ENCODE data around the gene ZSCAN10.

Gene ZSCAN10

GRCh38 chr16:3058139-3059030 lies 40.7 kb downstream of the ZSCAN10 start:
- H2AK5ac ChIP-seq (ENCODE audit: low read length, severe bottlenecking), result no peak overlapping the region
- H2AFZ ChIP-seq (ENCODE audit: low read depth, low read length), result peak overlapping the region; percentile 72
- peak overlapping the region in 1 of 2 experiments; percentile 93 for H3K14ac ChIP-seq (ENCODE audit: low read length in 2 of 2)
- H3K79me1 ChIP-seq (replicated peaks; ENCODE audit: low read length, poor library complexity, severe bottlenecking), result no peaks in the 10 kb centered on the region
- no peak overlapping the region for H3K27ac ChIP-seq (ENCODE audit: low read length, poor library complexity, severe bottlenecking)
- DNase-seq, result peak; percentile 43
- WGBS, result 12% methylated on average over 58 of the region's 77 CpGs
- H3K9ac ChIP-seq (ENCODE audit: low read length), result peak overlapping the region; percentile 88
- H2BK12ac ChIP-seq (ENCODE audit: low read length in 2 of 2), result no peak overlapping the region
- H3K36me3 ChIP-seq (ENCODE audit: control insufficient read depth in 1 of 2, insufficient read depth in 2 of 2, low read depth in 1 of 2, low read length in 2 of 2), result peaks cover 0 to 15% of the 10 kb centered on the region in 2 experiments
- peak overlapping the region; percentile 75 for H3K4me2 ChIP-seq (ENCODE audit: low read length, poor library complexity, severe bottlenecking)
- peak overlapping the region; percentile 65 for H2BK15ac ChIP-seq (ENCODE audit: low read depth, poor library complexity, severe bottlenecking)
- H2BK120ac ChIP-seq (ENCODE audit: low read depth, low read length), result peak overlapping the region; percentile 96
- peaks cover 17% of the 10 kb centered on the region for H3K4me1 ChIP-seq (ENCODE audit: control insufficient read depth, insufficient read depth, low read depth, low read length)
- H3K27me3 ChIP-seq (ENCODE audit: control insufficient read depth in 1 of 2, insufficient read depth in 1 of 2, low read length in 2 of 2), result no peaks in the 10 kb centered on the region
- peak overlapping the region; percentile 75 to 81 for H3K4me3 ChIP-seq (ENCODE audit: insufficient read depth in 1 of 2, low read depth in 1 of 2, low read length in 2 of 2)
- H2BK5ac ChIP-seq (ENCODE audit: low read depth, low read length, poor library complexity, severe bottlenecking), result no peak overlapping the region
- peak overlapping the region; percentile 77 for H4K91ac ChIP-seq (ENCODE audit: low read length)
- no peaks in the 10 kb centered on the region for H3K9me3 ChIP-seq (ENCODE audit: control insufficient read depth, low read length)
- H3K18ac ChIP-seq (ENCODE audit: low read depth in 1 of 2, low read length in 2 of 2), result peak overlapping the region; percentile 71 to 93
- peak overlapping the region in 1 of 2 experiments; percentile 81 for H3K23ac ChIP-seq (ENCODE audit: low read length in 2 of 2)
- peak overlapping the region; percentile 3 to 90 for H3K4ac ChIP-seq (ENCODE audit: low read depth in 1 of 2, low read length in 2 of 2)
- H4K8ac ChIP-seq (ENCODE audit: low read length), result peak overlapping the region; percentile 97

- Histone ChIP-seq H2AFZ (ENCODE audit: low read depth, low read length) (no peak overlapping the region), H3K27me3 (ENCODE audit: control insufficient read depth in 1 of 2, insufficient read depth in 1 of 2, low read length in 2 of 2) (no peaks in the 10 kb centered on the region), H3K27ac (ENCODE audit: low read length, poor library complexity, severe bottlenecking) (no peak overlapping the region), H3K14ac (ENCODE audit: low read length in 2 of 2) (no peak overlapping the region), H3K4ac (ENCODE audit: low read depth in 1 of 2, low read length in 2 of 2) (no peak overlapping the region), H3K9me3 (ENCODE audit: control insufficient read depth, low read length) (no peaks in the 10 kb centered on the region), H3K36me3 (ENCODE audit: control insufficient read depth in 1 of 2, insufficient read depth in 2 of 2, low read depth in 1 of 2, low read length in 2 of 2) (peaks cover 0 to 15% of the 10 kb centered on the region in 2 experiments), H3K4me2 (ENCODE audit: low read length, poor library complexity, severe bottlenecking) (no peak overlapping the region), H2BK15ac (ENCODE audit: low read depth, poor library complexity, severe bottlenecking) (peak overlapping the region; percentile 65), H3K4me3 (ENCODE audit: insufficient read depth in 1 of 2, low read depth in 1 of 2, low read length in 2 of 2) (no peak overlapping the region), H3K4me1 (ENCODE audit: control insufficient read depth, insufficient read depth, low read depth, low read length) (peaks cover 17% of the 10 kb centered on the region), H3K9ac (ENCODE audit: low read length) (no peak overlapping the region), H4K91ac (ENCODE audit: low read length) (no peak overlapping the region), H3K23ac (ENCODE audit: low read length in 2 of 2) (no peak overlapping the region), H2AK5ac (ENCODE audit: low read length, severe bottlenecking) (no peak overlapping the region), H2BK12ac (ENCODE audit: low read length in 2 of 2) (no peak overlapping the region), H2BK120ac (ENCODE audit: low read depth, low read length) (no peak overlapping the region), H2BK5ac (ENCODE audit: low read depth, low read length, poor library complexity, severe bottlenecking) (no peak overlapping the region), H4K8ac (ENCODE audit: low read length) (no peak overlapping the region), H3K18ac (ENCODE audit: low read depth in 1 of 2, low read length in 2 of 2) (no peak overlapping the region), H3K79me1 (replicated peaks; ENCODE audit: low read length, poor library complexity, severe bottlenecking) (no peaks in the 10 kb centered on the region)
- no peak for DNase-seq
- WGBS, result 97% methylated on average over 20 of the region's 22 CpGs
Measured at GRCh38 chr16:3057181-3058138, 41.6 kb downstream of the ZSCAN10 start.

- Histone ChIP-seq H2BK120ac (ENCODE audit: low read depth, low read length) (no peak overlapping the region), H3K36me3 (ENCODE audit: control insufficient read depth in 1 of 2, insufficient read depth in 2 of 2, low read depth in 1 of 2, low read length in 2 of 2) (peaks cover 0 to 15% of the 10 kb centered on the region in 2 experiments), H3K79me1 (replicated peaks; ENCODE audit: low read length, poor library complexity, severe bottlenecking) (no peaks in the 10 kb centered on the region), H4K91ac (ENCODE audit: low read length) (no peak overlapping the region), H2BK5ac (ENCODE audit: low read depth, low read length, poor library complexity, severe bottlenecking) (no peak overlapping the region), H3K23ac (ENCODE audit: low read length in 2 of 2) (no peak overlapping the region), H3K27ac (ENCODE audit: low read length, poor library complexity, severe bottlenecking) (no peak overlapping the region), H3K4me3 (ENCODE audit: insufficient read depth in 1 of 2, low read depth in 1 of 2, low read length in 2 of 2) (no peak overlapping the region), H3K14ac (ENCODE audit: low read length in 2 of 2) (no peak overlapping the region), H3K4ac (ENCODE audit: low read depth in 1 of 2, low read length in 2 of 2) (no peak overlapping the region), H3K27me3 (ENCODE audit: control insufficient read depth in 1 of 2, insufficient read depth in 1 of 2, low read length in 2 of 2) (peaks cover 2% of the 10 kb centered on the region in 2 experiments), H3K9me3 (ENCODE audit: control insufficient read depth, low read length) (no peaks in the 10 kb centered on the region), H2BK12ac (ENCODE audit: low read length in 2 of 2) (no peak overlapping the region), H2AK5ac (ENCODE audit: low read length, severe bottlenecking) (no peak overlapping the region), H2BK15ac (ENCODE audit: low read depth, poor library complexity, severe bottlenecking) (no peak overlapping the region), H3K4me2 (ENCODE audit: low read length, poor library complexity, severe bottlenecking) (no peak overlapping the region), H3K4me1 (ENCODE audit: control insufficient read depth, insufficient read depth, low read depth, low read length) (peaks cover 17% of the 10 kb centered on the region), H2AFZ (ENCODE audit: low read depth, low read length) (no peak overlapping the region), H3K9ac (ENCODE audit: low read length) (no peak overlapping the region), H3K18ac (ENCODE audit: low read depth in 1 of 2, low read length in 2 of 2) (no peak overlapping the region), H4K8ac (ENCODE audit: low read length) (no peak overlapping the region)
- WGBS, result 90% methylated on average over 14 of the region's 19 CpGs
- DNase-seq, result no peak
Measured at GRCh38 chr16:3056336-3057180, 42.5 kb downstream of the ZSCAN10 start.

Measured in mesenchymal stem cell (in vitro differentiated cells and primary cell).